ENCODE results near the gene STEAP1.
A peak's percentile ranks its signal among the peaks of the same experiment; 100 is the strongest.
"Not testable (repeated sequence)": the region's sequence is repeated elsewhere in the genome, so short reads cannot be mapped to it uniquely, and the experiment has no call there.

The STEAP1 gene

GRCh38 chr7:90153943-90154771 lies at the start of gene STEAP1:
Gene STEAP1, plus strand, starts transcription at chr7:90154469. Its CDS starts 5,320 bp downstream, at chr7:90159789.
- DNase-seq (ENCODE audit: low read depth): peak; percentile 84

GRCh38 chr7:90114972-90115371 lies 39.3 kb upstream of the STEAP1 start:
- not testable (repeated sequence) for DNase-seq (ENCODE audit: low read depth)

GRCh38 chr7:90118551-90119177 lies 35.6 kb upstream of the STEAP1 start:
- not testable (repeated sequence) for DNase-seq (ENCODE audit: low read depth)

- no peak for DNase-seq (ENCODE audit: low read depth)
Measured at GRCh38 chr7:90119178-90119971, 34.9 kb upstream of the STEAP1 start.

- not testable (repeated sequence) for DNase-seq (ENCODE audit: low read depth)
Measured at GRCh38 chr7:90120205-90120604, 34.1 kb upstream of the STEAP1 start.

GRCh38 chr7:90131746-90132145 lies 22.5 kb upstream of the STEAP1 start:
- DNase-seq (ENCODE audit: low read depth): not testable (repeated sequence)

GRCh38 chr7:90147079-90147960 lies 6.9 kb upstream of the STEAP1 start:
- not testable (repeated sequence) for DNase-seq (ENCODE audit: low read depth)

- DNase-seq (ENCODE audit: low read depth): not testable (repeated sequence)
Measured at GRCh38 chr7:90149428-90149827, 4.8 kb upstream of the STEAP1 start.

- not testable (repeated sequence) for DNase-seq (ENCODE audit: low read depth)
Measured at GRCh38 chr7:90151884-90152283, 2.4 kb upstream of the STEAP1 start.

GRCh38 chr7:90152642-90153253 lies 1.5 kb upstream of the STEAP1 start:
- DNase-seq (ENCODE audit: low read depth): not testable (repeated sequence)

- DNase-seq (ENCODE audit: low read depth): no peak
Measured at GRCh38 chr7:90155206-90155605, 937 bp downstream of the STEAP1 start.

GRCh38 chr7:90157331-90157730 lies 3.1 kb downstream of the STEAP1 start:
- not testable (repeated sequence) for DNase-seq (ENCODE audit: low read depth)

GRCh38 chr7:90157761-90158350 lies 3.6 kb downstream of the STEAP1 start:
- not testable (repeated sequence) for DNase-seq (ENCODE audit: low read depth)

GRCh38 chr7:90163534-90163933 lies 9.3 kb downstream of the STEAP1 start:
- no peak for DNase-seq (ENCODE audit: low read depth)

- no peak for DNase-seq (ENCODE audit: low read depth)
Measured at GRCh38 chr7:90165724-90166123, 11.5 kb downstream of the STEAP1 start.

GRCh38 chr7:90166153-90166552 lies 11.9 kb downstream of the STEAP1 start:
- no peak for DNase-seq (ENCODE audit: low read depth)

- DNase-seq (ENCODE audit: low read depth): no peak
Measured at GRCh38 chr7:90167361-90167760, 13.1 kb downstream of the STEAP1 start.

GRCh38 chr7:90169891-90170290 lies 15.6 kb downstream of the STEAP1 start:
- no peak for DNase-seq (ENCODE audit: low read depth)

GRCh38 chr7:90172121-90172520 lies 17.9 kb downstream of the STEAP1 start:
- DNase-seq (ENCODE audit: low read depth): no peak

- DNase-seq (ENCODE audit: low read depth): no peak
Measured at GRCh38 chr7:90172624-90173023, 18.4 kb downstream of the STEAP1 start.

All from activated T-cell treated with anti-CD3 and anti-CD28 coated beads for 48 hours (primary cell).